ENCODE data around the gene PIGZ. TPM values are rescaled to one million over a fixed set of nuclear protein-coding genes. Genes with fewer than 3 reads are reported as not detected.

The PIGZ gene
- total and polyA plus RNA-seq, 9 of the 15 experiments (the other 6 are each of a cell fraction or from before 2014, with no cell fraction given), result 0.15 to 1.8 (median 0.76) TPM

- H3K27me3 ChIP-seq (ENCODE audit: control insufficient read depth in 2 of 2, insufficient read depth in 2 of 2, low read length in 2 of 2), result peaks cover 2 to 4% of the 10 kb centered on the region in 2 experiments; a peak in 1 of 5 replicates
- in situ Hi-C loops (cut with MboI), result no loop called here
- H3K4me2 ChIP-seq (ENCODE audit: insufficient read depth, low read length), result no peak overlapping the region
- peaks cover under 1 to 19% of the 10 kb centered on the region in 2 experiments; a peak in 4 of 5 replicates for H3K4me1 ChIP-seq (replicated peaks in 1 of 2; ENCODE audit: control insufficient read depth in 2 of 2, insufficient read depth in 2 of 2, low read length in 2 of 2)
- H3K36me3 ChIP-seq (ENCODE audit: control insufficient read depth, insufficient read depth, low read length), result peaks cover 8% of the 10 kb centered on the region; the same call in 1 of the 3 replicates
- H3K27ac ChIP-seq (ENCODE audit: extremely low read depth, low read depth, low read length), result no peak overlapping the region
- ChIA-PET POLR2A (interaction anchor here (0.5 to 0.8 kb wide), 4 partner anchors 9 to 630 kb away, joined by 3 to 4 read pairs (median 3); partner anchors contain the start of gene DYNLT2B), CTCF (ENCODE audit: low intra/inter-chr PET ratio) (no interaction called here)
- ATAC-seq, result peak; percentile 95
- no peaks in the 10 kb centered on the region for H3K9me1 ChIP-seq (ENCODE audit: control insufficient read depth, insufficient read depth, low read length)
- intact Hi-C loops (cut with micrococcal nuclease), result loop anchor here (10.0 kb wide), 2 partner anchors 234 to 424 kb away; partner anchors contain the start of genes CEP19 and PIGX
- no peaks in the 10 kb centered on the region for H4K20me1 ChIP-seq (replicated peaks; ENCODE audit: control insufficient read depth, insufficient read depth, low read length)
- H2AFZ ChIP-seq (ENCODE audit: low read depth, low read length), result peak overlapping the region; percentile 80
- no TSS peak for BruUV-seq (replicated peaks)
- no peak overlapping the region for H3K4me3 ChIP-seq
- peaks cover 14% of the 10 kb centered on the region for H3K79me2 ChIP-seq (ENCODE audit: control insufficient read depth, insufficient read depth, low read length)
- WGBS (ENCODE audit: insufficient coverage, low coverage, missing lambda C conversion rate), result 36% methylated on average over 17 of the region's 22 CpGs
- peak overlapping the region in 1 of 2 experiments; percentile 28; a peak in 2 of 4 replicates for H3K9ac ChIP-seq (ENCODE audit: insufficient read depth in 1 of 2, low read depth in 2 of 2, low read length in 2 of 2)
- H3K9me3 ChIP-seq (replicated peaks; ENCODE audit: control insufficient read depth, insufficient read depth, low read depth, low read length), result no peaks in the 10 kb centered on the region
- DNase-seq (ENCODE audit: extremely low read depth in 1 of 4, low spot score in 3 of 4), result peak; percentile 42 to 71 (median 58)
- peak; percentile 78 for FAIRE-seq
- no peak for TF ChIP-seq RBM15 (IDR thresholded peaks at IDR 0.05; ENCODE audit: insufficient read depth, low read length)
- TF ChIP-seq KLF13 (tag; IDR thresholded peaks at IDR 0.05; ENCODE audit: borderline replicate concordance, low read depth), result no peak
- peak; percentile 56 to 76 (median 66) for TF ChIP-seq CTCF (IDR thresholded peaks at IDR 0.05 in 2 of 3, conservative IDR thresholded peaks at IDR 0.05 in 1 of 3; ENCODE audit: insufficient read depth in 2 of 3, low read depth in 1 of 3, low read length in 3 of 3)
- 0 out of 2 replicates have a peak, but pooled peaks have one; percentile 30 for TF ChIP-seq SMARCA4 (IDR thresholded peaks at IDR 0.05)
- TF ChIP-seq CXXC5 (CRISPR knock-in tag; IDR thresholded peaks at IDR 0.05), result peak; percentile 14; the same call in 1 of the 2 replicates
- TF ChIP-seq ZNF263 (CRISPR knock-in tag; IDR thresholded peaks at IDR 0.05; ENCODE audit: borderline replicate concordance), result peak; percentile 16; the same call in 1 of the 2 replicates
- peak; percentile 30; the same call in 1 of the 2 replicates for TF ChIP-seq SMC3 (conservative IDR thresholded peaks at IDR 0.05; ENCODE audit: insufficient read depth, low read depth, low read length)
- peak in 1 of 2 experiments; percentile 52; a peak in 1 of 4 replicates for TF ChIP-seq MAZ (CRISPR knock-in tag; conservative IDR thresholded peaks at IDR 0.05 in 1 of 2, IDR thresholded peaks at IDR 0.05 in 1 of 2)
- TF ChIP-seq UBTF (IDR thresholded peaks at IDR 0.05; ENCODE audit: borderline replicate concordance in 1 of 2, low read depth in 2 of 2, low read length in 2 of 2), result 0 out of 4 replicates have a peak, but pooled peaks of 1 of the 2 experiments have one; percentile 33
- TF ChIP-seq SIN3A (IDR thresholded peaks at IDR 0.05; ENCODE audit: borderline replicate concordance in 2 of 2, control insufficient read depth in 1 of 2, low read depth in 2 of 2, low read length in 2 of 2), result no peak
- TF ChIP-seq CTCFL (IDR thresholded peaks at IDR 0.05; ENCODE audit: borderline replicate concordance, insufficient read depth, low read depth, low read length, poor library complexity, severe bottlenecking), result peak; percentile 53
These were observed 20.0 kb downstream of the PIGZ start for GRCh38 chr3:196948442-196949284.
